CD4-positive, alpha-beta T cell treated with Interleukin-17A for 1 hour (primary cell): ENCODE results near the gene BMAL1.

Experiments used
- DNase-seq: peaks from one replicate; pipeline ENCODE4 v3.0.0-alpha.2; 2020

Gene BMAL1

DNA sequence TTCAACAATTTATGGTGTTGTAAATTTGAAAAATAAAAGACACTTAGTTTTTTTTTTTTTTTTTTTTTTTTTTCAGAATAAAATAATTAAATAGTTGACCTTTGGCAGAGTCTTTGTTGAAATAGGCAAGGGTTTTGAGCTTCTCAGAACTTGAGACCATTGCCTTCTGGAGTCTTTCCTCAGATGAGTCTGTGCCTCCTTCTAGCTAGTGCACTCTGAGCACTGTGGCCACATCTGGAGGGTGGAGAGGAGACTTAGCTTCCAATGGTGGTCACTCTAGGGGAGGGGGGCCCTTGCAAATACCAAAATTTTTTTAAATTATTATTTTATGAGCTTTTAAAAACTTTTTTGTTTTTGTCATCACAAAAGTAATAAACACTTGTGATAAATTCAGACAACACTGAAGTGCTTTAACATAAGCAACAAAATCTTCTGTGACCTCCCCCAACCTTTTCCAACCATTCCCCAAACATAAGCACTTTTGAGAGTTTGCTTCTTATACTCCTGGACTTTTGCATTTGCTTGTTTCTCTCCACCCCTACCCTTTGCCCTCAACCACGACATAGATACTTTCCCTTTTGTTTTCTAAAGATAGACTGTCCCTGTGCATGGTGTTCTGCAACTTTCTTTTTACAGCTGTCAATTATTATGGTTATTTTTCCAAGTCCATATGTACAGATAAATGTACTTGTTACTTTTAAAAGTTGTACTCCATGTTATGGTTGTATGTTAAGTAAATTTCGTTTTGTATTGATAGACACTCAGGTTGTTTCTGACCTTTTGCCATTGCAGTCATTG lies 41.1 kb downstream of the BMAL1 start:
- peak; percentile 35 for DNase-seq

DNA sequence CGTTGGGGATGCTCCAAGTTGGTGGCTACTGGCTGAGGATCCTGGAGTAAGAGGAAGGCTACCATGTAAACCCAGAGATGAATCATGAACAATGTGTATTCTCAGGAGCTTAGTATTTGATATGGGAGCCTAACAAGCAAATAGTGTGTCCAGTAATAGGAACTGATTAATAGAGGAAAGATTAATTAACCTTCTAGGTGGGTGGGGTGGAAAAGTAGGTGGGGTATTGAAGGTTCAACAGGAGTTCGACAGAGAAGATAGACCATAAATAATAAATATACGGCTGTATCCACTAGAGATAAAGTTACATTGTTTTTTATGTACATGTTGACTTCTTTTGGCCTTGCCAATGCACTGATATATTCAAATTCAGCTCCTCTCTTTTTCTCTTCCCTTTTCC lies 43.1 kb downstream of the BMAL1 start:
- no peak for DNase-seq

DNA sequence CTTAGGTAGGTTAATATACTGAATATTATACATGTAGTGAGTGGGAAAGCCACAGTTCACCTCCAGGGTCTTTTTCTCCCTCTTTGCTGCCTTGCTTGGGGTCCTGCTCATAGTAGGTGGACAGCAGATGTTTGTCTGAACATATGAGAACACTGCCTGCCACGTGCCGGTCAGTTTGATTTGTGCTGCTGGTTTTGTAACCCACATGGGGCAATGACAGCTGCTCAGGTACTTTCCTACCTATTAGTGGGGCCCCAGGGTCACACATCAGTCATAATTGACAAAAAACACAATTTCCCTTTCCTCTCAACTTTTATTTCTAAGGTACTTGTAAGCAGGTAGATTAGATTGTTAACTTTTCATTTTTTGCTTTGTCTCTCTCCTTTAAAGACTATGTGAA lies 43.8 kb downstream of the BMAL1 start:
- no peak for DNase-seq

DNA sequence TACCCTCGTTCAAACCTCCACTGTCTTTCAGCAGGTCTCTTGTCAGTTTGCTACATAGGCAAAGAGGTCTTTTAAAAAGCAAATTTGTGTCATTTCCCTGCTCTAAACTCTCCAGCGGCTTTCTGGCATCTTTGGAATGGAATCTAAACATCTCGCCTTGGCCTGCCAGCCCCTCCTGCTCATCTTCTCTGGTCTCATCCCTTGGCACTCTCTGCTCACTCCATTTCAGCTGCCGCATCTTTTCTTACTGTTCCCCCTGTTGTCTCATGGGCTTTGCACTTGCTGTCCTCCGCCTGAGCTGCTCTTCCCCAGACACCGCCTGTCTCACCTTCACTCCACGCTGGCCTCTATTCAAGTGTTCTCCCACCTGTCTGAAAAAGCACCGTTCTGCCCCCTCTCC lies 46.6 kb downstream of the BMAL1 start:
- no peak for DNase-seq

DNA sequence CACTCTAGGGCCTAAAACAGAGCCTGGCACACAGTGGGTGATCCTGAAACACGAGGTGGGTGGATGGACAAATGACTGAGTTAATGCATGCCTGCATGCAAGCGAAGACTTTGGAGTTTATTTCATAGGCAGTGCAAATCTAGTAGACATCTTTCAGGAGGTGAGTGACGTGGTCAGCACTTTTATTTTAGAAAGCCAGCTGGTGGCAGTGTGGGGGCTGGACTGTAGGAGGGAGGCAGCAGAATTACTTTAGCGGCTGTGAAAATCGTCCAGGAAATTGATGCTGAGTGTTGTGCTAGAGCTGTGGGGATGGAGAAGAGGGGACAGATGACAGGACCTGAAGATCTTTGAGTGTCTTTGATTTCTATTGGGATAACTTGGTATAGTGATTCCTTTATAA lies 47.1 kb downstream of the BMAL1 start:
- DNase-seq, result no peak

DNA sequence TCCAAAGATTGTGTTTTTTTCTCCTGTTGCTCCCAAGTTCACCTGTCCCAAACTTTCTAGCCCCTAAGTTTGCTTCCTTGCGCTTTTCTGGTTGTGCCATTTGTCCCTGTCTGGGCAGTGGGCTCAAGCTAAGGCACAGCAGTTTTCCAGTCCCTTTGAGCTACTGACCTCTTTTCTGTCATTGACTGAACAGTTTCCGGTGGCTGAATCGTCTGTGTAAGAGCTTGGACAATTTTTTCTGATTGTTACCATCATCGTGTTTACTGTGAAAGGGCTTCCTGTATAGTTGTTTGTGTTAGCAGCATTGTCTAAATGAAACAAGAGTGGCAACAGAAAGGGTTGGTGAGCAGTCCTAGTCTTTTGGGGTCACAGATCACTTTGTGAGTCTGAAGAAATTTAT lies 49.8 kb downstream of the BMAL1 start:
- DNase-seq, result no peak

DNA sequence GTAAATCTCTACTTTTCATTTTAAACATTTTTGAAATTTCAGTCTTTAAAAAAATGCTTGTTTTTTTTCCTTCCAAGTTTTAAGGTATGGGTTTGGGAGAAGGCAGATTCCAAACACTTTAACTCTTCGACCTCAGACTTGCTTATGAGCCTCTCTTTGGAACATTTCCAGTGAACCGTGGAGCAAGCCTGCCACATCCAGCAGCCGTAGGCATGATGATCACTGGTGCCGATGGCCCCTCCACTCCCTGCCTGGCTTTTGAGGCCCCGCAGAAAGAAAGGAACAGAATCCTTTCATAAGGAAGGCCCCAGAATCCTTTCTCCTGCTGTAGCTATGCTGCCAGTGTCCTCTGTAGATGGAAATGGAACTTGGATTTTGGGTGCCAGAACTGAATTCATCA lies 50.7 kb downstream of the BMAL1 start:
- DNase-seq, result no peak

DNA sequence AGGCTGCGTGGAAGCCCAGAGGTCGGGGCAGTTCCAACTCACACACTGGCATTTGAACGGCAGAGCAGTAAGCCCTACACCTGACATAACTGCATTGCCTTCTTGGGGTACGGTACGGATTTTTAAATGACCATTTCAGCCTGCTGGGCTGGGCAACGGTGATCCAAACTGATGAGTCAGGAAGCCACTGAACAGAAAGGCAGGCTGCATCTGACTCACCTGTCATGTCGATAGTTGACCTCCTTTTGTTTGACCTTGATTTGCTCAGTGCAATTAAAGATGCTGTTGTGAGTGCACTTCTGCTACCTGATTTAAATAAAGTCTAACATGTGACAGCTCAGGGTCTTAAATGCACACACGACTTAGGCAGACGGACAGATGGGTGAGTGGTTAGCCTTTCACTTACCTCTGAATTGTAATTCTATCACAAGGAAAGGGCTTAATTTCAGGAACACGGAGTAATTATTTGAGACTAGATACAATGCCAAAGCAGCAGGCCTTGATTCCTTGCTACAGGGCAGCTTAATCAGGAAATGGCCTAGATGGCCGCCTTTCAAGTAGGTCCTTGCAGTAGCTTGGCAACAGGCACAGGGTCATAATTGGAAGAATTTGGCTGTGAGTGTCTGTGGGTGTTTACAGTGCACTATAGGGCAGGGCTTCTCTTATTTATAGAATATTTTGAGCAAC lies 52.2 kb downstream of the BMAL1 start:
- no peak for DNase-seq

DNA sequence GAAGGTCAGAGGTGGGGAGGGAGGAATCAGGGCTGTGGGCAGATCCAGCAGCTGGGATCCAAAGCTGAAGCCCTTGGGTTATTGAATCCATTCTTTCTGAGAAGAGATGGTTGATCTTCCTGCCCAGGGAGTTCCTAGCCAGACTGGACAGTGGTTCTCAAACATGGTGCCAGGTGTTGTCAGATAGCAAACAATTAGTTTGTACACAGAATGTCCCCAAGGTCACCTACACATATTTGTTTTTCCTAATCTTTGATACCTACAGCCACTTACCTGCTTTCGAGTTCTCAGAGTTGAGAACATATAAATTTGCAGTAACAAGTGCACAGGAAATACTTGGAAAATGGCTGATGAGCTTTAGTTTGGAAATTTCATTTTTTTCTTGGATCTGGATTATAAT lies 54.5 kb downstream of the BMAL1 start:
- no peak for DNase-seq

DNA sequence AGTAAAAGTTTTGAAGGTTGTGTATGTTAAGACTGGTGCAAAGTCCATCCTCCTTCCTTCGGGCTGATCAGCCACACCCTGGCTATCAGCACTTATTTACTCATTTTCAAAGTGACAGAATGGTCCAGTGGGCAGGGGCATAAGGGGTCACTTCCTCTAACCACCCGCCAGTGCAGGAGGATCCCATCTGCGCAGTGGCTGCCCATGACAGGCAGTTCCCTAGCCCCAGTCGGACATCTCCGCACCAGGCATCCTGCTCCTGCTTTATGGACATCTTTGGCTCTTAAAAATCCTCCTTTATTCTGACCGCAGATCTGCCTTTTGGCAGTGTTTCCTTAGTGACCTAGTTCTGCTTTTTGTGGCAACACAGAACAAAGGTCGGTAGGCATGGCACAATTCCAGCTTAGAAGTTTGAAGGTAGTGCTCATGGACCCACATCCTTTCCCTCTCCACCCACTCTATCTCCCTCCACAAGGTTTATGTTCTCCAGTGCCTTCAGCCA lies 55.9 kb downstream of the BMAL1 start:
- DNase-seq, result no peak

DNA sequence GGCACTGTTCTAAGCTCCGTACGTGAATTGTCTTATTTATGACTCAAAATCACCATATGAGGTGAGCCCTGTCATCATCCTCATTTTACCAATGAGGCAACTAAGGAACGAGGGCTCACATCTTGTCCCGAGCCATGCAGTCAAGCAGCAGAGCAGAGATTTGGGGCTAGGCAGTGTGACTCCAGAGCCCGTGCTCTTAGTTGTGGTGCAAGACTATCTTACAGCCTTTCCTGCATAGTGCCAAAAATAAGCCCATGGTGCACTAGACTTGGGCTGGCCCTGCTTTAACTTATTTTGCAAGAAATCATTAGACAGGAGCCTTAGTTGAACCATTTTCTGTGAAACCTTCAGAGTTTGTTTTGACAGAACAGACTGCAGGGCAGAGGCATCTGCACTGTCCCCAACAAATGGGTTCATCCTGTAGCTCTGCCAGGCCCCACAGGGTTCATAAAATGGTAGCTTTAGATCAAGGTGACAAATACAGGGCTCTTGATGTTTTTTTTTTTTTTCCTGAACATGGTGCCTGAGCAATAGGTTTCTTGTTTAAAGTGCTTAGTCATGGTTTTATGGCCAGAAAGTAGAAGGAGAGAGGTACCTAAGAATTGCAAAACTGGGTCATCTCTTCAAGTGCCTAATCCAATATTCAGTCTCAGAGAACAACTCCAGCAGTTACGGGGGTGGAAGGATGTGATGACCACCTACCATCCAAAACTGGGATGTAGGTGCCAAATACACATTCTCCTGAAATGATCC lies 56.6 kb downstream of the BMAL1 start:
- DNase-seq, result no peak

DNA sequence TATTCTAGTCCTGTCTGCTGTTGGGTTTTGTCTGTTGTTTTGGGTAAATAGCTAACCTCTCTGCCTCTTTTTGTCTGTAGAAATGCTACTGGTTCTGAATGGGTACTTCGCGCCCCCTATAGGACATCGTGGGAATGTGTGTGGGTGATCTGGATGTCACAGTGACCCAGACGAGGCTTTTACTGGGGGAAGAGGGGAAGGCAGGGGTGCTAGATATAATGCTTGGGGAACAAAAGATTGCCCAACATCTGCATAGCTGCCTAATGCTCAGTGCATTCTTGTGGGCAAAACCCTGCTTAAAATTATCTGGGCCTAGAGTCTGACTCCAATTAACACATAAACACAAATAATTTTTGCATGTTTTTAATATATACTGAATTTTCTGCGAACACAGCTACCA lies 57.7 kb downstream of the BMAL1 start:
- DNase-seq, result peak; percentile 83

DNA sequence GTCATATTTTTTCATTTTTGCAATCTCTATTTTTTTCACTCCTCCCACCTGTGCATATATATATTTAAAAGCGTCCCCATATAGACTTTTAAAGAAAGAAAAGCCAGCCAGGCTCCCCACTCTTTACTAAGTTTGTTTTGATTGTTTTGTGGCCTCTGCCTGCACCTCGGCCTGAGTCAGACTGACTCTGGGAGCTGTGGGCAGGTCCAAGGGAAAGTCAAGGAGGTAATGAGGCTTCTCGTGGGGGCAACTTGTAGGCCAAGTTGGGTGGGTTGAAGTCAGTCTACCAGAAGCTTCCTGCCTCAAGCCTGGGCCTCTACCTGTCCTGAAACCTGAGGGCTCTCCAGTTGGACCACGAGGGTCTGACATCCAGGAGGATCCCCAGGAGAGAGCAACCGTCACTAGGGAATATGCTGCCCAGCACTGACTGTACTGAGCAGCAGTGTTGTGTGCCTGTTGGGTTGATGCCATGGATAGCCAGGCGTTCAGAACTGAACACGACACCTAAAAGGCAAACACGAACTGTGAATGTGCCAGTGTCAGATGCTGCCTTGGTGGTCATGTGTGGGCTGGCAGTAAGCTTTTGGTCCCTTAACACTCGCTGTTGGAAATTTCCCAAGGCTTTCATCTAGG lies 58.8 kb downstream of the BMAL1 start:
- no peak for DNase-seq

DNA sequence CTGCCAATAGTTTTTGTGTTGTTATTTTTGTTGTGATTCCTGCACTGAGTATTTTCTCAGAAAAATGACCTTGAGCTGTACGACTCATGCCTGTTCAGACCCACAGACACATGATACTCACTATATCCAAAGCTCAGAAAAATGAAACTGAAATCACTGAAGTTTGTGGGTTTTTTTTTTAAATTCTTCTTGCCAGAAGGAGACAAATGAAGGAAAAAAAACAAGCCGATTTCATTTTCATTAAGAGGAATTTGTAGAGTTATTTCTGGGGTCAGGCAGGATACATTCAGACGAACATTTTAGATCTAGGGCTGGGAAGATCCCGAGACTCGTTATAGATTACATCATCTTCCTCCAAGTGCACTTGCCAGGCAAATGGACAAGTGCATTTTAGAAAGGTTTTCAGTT lies 60.4 kb downstream of the BMAL1 start:
- no peak for DNase-seq

DNA sequence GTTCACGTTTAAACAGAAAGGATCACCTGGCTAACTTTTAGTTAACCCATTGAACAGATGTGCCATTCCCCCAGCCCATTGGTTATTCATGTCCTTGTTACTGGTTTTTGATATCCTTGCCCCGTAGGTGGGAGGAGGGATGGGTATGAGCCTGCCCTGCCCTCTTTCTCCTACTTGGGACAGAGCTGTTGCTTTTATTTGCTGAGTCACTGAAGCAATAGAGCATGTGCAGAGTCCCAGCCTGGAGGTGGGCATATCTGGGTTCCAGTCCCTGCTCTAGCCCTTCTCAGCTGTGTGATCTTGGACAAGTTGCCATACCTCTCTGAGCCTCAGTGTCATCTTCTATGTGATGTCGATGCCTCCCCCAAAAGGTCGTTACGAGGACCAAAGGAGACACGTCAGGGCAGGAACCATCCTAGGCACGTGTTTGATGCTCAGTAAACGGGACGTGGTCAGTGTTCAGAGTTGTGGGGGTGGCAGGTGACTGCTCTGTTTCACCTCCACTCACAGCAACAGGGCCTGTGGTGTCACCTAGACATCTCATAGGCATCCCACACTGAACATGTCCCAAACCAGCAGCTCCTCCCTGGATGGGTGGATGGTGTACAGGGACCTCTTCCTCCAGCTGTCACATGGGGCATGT lies 61.0 kb downstream of the BMAL1 start:
- no peak for DNase-seq

DNA sequence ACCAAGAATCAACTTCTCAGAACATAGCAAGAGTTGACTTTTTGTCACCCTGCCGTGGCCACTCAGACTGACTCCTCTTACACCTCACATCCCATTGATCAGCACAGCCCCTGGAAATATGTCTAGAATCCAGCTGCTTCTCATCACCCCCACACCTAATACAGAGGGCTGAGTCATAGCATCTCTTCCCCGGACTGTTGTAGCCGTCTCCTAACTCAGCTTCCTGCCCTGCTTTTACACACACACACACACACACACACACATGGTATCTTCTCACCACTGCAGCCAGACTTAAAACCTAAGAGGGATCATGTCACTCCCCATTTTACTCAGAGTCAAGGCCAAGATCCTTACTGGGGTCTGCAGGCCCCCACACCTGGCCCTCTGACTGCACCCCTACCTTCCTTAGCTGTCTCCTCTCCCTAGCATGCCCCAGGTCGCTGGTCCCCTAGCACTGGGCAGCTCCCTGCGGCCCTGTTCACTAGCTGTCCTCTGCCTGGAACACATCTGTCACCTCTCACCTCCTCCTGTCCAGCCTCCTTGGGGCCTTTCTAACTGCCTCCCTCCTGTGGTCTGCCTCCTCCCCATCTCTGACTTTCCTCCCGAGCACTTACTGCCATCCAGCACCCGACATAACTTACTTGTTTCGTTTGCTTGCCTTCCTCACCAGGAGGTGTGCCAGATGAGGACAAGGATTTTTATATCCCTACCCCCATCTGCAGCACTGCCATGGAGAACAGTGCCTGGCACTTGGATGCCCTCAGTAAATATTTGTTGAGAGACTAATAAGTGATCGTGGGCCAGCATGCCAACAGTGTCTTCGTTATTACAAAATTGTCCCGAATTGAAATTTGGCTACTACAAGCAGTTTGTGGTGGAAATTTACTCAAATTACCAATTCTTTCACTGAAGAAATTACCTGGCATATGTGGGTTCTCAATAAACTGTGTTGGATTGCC lies 61.9 kb downstream of the BMAL1 start:
- peak; percentile 42 for DNase-seq

DNA sequence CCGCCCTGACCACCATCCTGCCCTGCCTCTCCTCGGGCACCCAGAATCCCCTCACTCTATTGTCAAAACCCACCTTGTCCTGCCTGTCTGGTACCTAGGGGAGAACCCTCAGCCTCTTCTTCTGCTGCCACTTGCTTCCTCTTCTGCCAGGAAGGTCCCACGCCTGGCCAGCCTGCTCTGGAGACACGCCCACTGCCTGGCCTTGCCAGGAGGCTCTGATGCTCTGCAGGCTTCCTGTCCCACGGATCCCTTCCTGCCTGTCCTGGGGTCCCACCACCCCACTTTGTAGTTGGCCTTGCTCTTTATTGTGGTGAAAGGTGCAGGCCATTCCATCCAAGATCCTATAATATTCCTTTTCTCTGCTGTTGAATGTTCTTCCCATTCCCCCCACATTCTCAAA lies 63.4 kb downstream of the BMAL1 start:
- DNase-seq, result no peak

DNA sequence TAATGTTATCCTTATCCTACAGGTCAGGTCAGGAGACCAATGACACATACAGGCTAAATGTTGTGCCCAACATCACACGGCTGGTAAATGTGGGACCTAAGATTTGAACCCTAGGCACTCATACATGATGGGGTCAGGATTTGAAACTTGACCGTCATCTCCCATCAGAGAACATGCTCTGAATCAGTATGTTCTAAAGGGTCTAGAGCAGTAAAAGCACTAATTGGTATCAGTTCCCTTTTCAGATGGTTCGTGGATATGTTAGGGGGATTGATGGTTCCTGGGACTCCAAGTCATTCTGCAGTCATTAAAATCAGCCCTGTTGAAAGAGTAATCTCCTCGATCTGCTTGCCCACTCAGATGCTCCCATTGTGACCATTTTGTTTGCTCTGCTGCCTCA lies 65.5 kb downstream of the BMAL1 start:
- no peak for DNase-seq

DNA sequence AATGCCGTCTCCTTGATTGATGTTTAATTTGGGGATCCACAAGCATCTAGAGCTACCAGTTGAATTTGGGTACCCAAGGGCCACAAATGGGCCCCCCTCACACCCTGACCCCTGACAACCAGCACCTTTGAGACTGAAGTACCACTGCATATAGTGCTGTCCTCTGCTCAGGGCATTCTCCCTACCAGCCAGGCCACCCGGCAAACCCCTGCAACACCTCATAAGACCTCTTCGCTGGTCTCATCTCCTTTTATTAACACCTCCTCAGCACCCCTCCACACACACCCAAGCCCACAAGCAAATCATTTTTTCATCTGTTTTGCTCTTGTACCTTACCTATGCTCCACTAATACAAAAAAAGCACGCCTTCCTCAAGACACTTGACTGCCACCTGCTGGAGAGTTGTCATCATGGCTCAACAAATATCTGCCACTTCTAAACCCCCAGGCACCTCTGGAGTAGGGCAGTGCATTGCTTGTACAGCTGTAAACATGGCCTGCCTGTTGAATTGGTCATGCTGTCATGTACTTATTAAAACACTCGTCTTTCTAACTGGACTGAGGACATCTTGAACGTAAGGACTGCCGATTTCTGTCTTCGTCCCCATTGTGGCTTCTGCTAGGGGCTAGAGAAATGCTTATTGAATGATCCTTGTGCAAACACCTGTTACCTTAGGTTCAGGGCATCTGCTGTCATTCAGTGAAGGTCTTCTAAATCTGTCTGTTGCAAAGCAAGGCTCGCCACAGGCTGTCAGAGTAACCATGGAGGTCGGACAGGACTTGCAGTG lies 66.5 kb downstream of the BMAL1 start:
- peak; percentile 79 for DNase-seq

DNA sequence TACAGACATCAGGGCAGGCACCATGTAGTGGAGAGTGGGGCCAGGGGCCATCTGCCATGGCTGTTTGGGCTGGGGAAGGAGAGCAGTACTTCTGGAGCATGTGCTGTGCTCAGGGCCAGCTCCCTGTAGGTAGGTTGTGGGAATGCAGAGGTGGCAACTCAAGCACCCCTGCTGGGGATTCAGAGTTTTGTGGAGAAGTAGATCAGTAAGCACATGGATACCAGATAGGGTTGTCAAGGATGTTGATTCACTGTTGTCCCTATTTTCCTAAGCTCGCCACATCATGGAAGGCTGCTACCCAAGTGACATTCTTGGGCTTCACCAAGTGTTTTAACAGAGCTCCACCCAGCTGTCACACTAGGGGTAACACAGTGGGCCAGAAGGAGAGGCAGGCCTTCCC lies 67.2 kb downstream of the BMAL1 start:
- no peak for DNase-seq

DNA sequence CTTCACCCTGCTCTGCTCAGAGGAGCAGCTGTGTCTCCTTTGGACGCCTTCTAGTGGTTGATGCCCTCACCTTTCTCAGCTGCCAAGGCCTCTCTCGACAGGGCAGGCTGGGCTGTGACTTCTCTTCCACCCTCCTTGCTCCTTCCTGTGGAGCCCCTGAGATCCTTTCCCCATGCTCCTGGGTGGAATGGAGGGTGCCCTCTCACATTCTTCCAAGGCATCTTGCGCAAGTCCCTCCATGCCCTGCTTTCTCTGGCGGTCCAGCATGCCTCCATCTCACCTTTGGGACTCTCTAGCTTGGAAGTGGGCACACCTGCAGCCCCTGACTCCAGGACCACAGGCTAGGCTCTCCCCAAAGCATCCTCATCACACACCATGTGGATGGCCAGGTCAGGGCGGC lies 68.9 kb downstream of the BMAL1 start:
- DNase-seq, result no peak
